HCT116 (cell line): Measurements from ENCODE around the gene VSTM2B. TPM values are rescaled to one million over a fixed set of nuclear protein-coding genes. Genes with fewer than 3 reads are reported as not detected.

Experiments used
- ATAC-seq: fragments of 200-7000 bp; cut with Tn5 transposase; 2 replicates; pipeline ENCODE4 v1.9.1; 2020; ENCODE audit warnings: mild to moderate bottlenecking, moderate library complexity
- BruUV-seq: library from RNA; stranded (reverse); fragments of 400-500 nt; replicated peaks from 2 replicates; lab custom pipeline; 2021; lab: Mats Ljungman, UMichigan
- CTCF ChIA-PET: fragments of 300-600 bp; sonication (Branson Sonifier 250); formaldehyde crosslinking; loops from one replicate; lab custom pipeline; 2021; ENCODE audit warnings: antibody characterized with exemption; lab: Charles Lee
- POLR2A ChIA-PET: fragments of 300-600, 350-600 bp; sonication (Branson Sonifier 250); formaldehyde crosslinking; loops from one replicate; lab custom pipeline; 2021; ENCODE audit warnings: antibody characterized with exemption; lab: Charles Lee
- RAD21 ChIA-PET, 2 experiments: fragments of 300-600 bp; sonication (Branson Sonifier 250); formaldehyde crosslinking; loops; one replicate each; lab custom pipeline; 2023; ENCODE audit warnings: low total read pairs in 2 of 2; ENCODE audit not compliant: uncharacterized antibody in 2 of 2, unreplicated experiment in 2 of 2, low non-redundant PET in 1 of 2; lab: Charles Lee
- DNase-seq: peaks from one replicate; pipeline ENCODE4 v3.0.0-alpha.2; 2010; ENCODE audit warnings: low read depth, low spot score
- H2AFZ ChIP-seq: fragments of 200-600 bp; shearing (Covaris generic), sonication (generic); 2 replicates; pipeline ENCODE4 v1.6.1; 2017; ENCODE audit warnings: low read depth, mixed run types, mixed read lengths, antibody characterized with exemption, low read length; ENCODE audit not compliant: poor library complexity, severe bottlenecking
- H3K27ac ChIP-seq: 2 replicates; pipeline ENCODE4 v1.5.1; 2012; ENCODE audit warnings: low read depth, low read length
- H3K27me3 ChIP-seq: fragments of 200-600 bp; sonication (generic); 2 replicates; pipeline ENCODE4 v1.6.1; 2016; ENCODE audit warnings: mixed run types, low read length, mixed read lengths; ENCODE audit not compliant: insufficient read depth
- H3K36me3 ChIP-seq, 2 experiments: fragments of 200-500 bp in 1 of 2; fragments of 200-600 bp in 1 of 2; sonication (Bioruptor generic) in 1 of 2; sonication (generic) in 1 of 2; 2 replicates each; pipeline versions ENCODE4 v1.5.1 to v1.6.1; 2014 to 2016; ENCODE audit warnings: low read length in 2 of 2, inconsistent platforms in 1 of 2, mixed read lengths in 1 of 2, mixed run types in 1 of 2; ENCODE audit not compliant: insufficient read depth in 2 of 2, control insufficient read depth in 1 of 2
- H3K4me1 ChIP-seq, 2 experiments: fragments of 200-600 bp in 1 of 2; sonication (generic) in 1 of 2; 2 replicates each; pipeline versions ENCODE4 v1.5.1 to v1.6.1; 2012 to 2017; ENCODE audit warnings: low read length in 2 of 2, inconsistent platforms in 1 of 2, mild to moderate bottlenecking in 1 of 2, mixed read lengths in 1 of 2, mixed run types in 1 of 2, moderate library complexity in 1 of 2; ENCODE audit not compliant: insufficient read depth in 2 of 2, control insufficient read depth in 1 of 2
- H3K4me2 ChIP-seq: fragments of 200-600 bp; sonication (generic); 2 replicates; pipeline ENCODE4 v1.6.1; 2017; ENCODE audit warnings: mixed run types, low read length, mixed read lengths
- H3K4me3 ChIP-seq, 2 experiments: fragments of 200-600 bp in 1 of 2; sonication (generic) in 1 of 2; replicated peaks in 1 of 2; 2 replicates each; pipeline ENCODE4 v1.5.1; 2011 to 2016; ENCODE audit warnings: low read length in 2 of 2, control low read depth in 1 of 2, low read depth in 1 of 2, mild to moderate bottlenecking in 1 of 2, mixed read lengths in 1 of 2, mixed run types in 1 of 2
- H3K79me2 ChIP-seq: fragments of 200-600 bp; sonication (generic); 2 replicates; pipeline ENCODE4 v1.6.1; 2017; ENCODE audit warnings: mild to moderate bottlenecking, mixed run types, low read length, moderate library complexity, mixed read lengths; ENCODE audit not compliant: insufficient read depth
- H3K9ac ChIP-seq: fragments of 200-600 bp; sonication (generic); 2 replicates; pipeline ENCODE4 v1.6.1; 2016; ENCODE audit warnings: low read length, mixed read lengths
- H3K9me2 ChIP-seq: fragments of 200-600 bp; sonication (generic), shearing (Covaris generic); 2 replicates; pipeline ENCODE4 v1.6.1; 2017; ENCODE audit warnings: mixed run types, mild to moderate bottlenecking, moderate library complexity; ENCODE audit not compliant: insufficient read depth
- H3K9me3 ChIP-seq, 2 experiments: fragments of 200-500 bp in 1 of 2; fragments of 200-600 bp in 1 of 2; sonication (Bioruptor generic) in 1 of 2; sonication (generic) in 1 of 2; 2 replicates each; pipeline ENCODE4 v1.6.1; 2014 to 2017; ENCODE audit warnings: low read length in 2 of 2, mixed read lengths in 2 of 2, inconsistent platforms in 1 of 2, low read depth in 1 of 2, mild to moderate bottlenecking in 1 of 2, mixed run types in 1 of 2, moderate library complexity in 1 of 2; ENCODE audit not compliant: control insufficient read depth in 1 of 2, insufficient read depth in 1 of 2
- H4K20me1 ChIP-seq: fragments of 200-600 bp; sonication (generic), shearing (Covaris generic); 2 replicates; pipeline ENCODE4 v1.6.1; 2017; ENCODE audit warnings: mixed run types, mild to moderate bottlenecking, moderate library complexity; ENCODE audit not compliant: insufficient read depth
- ATF3 ChIP-seq: IDR thresholded peaks from 2 replicates; pipeline ENCODE4 v1.6.1; 2012
- CBX3 ChIP-seq: IDR thresholded peaks from 2 replicates; pipeline ENCODE4 v1.6.1; 2012; ENCODE audit warnings: low read depth
- EGR1 ChIP-seq: IDR thresholded peaks from 2 replicates; pipeline ENCODE4 v1.6.1; 2012; ENCODE audit warnings: low read depth
- EZH2 ChIP-seq: fragments of 200-600 bp; sonication (generic); IDR thresholded peaks from 2 replicates; pipeline ENCODE4 v1.6.1; 2017; ENCODE audit warnings: antibody characterized with exemption, mixed run types
- EZH2phosphoT487 ChIP-seq: fragments of 200-600 bp; IDR thresholded peaks from 2 replicates; pipeline ENCODE4 v1.6.1; 2018; ENCODE audit warnings: antibody characterized with exemption, borderline replicate concordance
- MAX ChIP-seq: IDR thresholded peaks from 2 replicates; pipeline ENCODE4 v1.6.1; 2012
- RAD21 ChIP-seq: IDR thresholded peaks from 2 replicates; pipeline ENCODE4 v1.6.1; 2012; ENCODE audit warnings: low read depth, mild to moderate bottlenecking
- SIN3A ChIP-seq: IDR thresholded peaks from 2 replicates; pipeline ENCODE4 v1.6.1; 2012; ENCODE audit warnings: low read depth
- SP1 ChIP-seq: IDR thresholded peaks from 2 replicates; pipeline ENCODE4 v1.6.1; 2012; ENCODE audit warnings: low read depth
- ZBTB33 ChIP-seq: IDR thresholded peaks from 2 replicates; pipeline ENCODE4 v1.6.1; 2011; ENCODE audit warnings: mild to moderate bottlenecking, low read length, moderate library complexity; ENCODE audit not compliant: insufficient replicate concordance; ENCODE audit errors: extremely low read depth
- ZFX ChIP-seq: fragments of 450-650 bp; IDR thresholded peaks from 2 replicates; pipeline ENCODE4 v1.6.1; 2017
- ZNF274 ChIP-seq: fragments of 200-500 bp; sonication (Bioruptor generic); IDR thresholded peaks from 2 replicates; pipeline ENCODE4 v1.6.1; 2014; ENCODE audit warnings: mild to moderate bottlenecking, low read depth, low read length, inconsistent platforms
- intact Hi-C: fragments of 100-400 bp; cut with micrococcal nuclease; formaldehyde crosslinking; loops from 2 replicates; pipeline ENCODE4 v1.10.0; 2022
- total RNA-seq: library from RNA; stranded (reverse); gene quantifications from one replicate; pipeline ENCODE4 v1.2.1, GENCODE V29; 2021; ENCODE audit not compliant: unreplicated experiment

VSTM2B gene
- total RNA-seq, 1 experiment from 2014 or later: not detected

- Histone ChIP-seq H3K4me2 (no peak overlapping the region), H2AFZ (no peak overlapping the region), H3K27me3 (0 out of 2 replicates have a peak, but pooled peaks cover 8% of the 10 kb centered on the region), H3K79me2 (no peaks in the 10 kb centered on the region), H3K9ac (no peak overlapping the region), H3K4me1 (no peaks in the 10 kb centered on the region), H4K20me1 (no peaks in the 10 kb centered on the region), H3K9me3 (no peaks in the 10 kb centered on the region), H3K9me2 (no peaks in the 10 kb centered on the region), H3K27ac (no peak overlapping the region), H3K4me3 (no peak overlapping the region), H3K36me3 (no peaks in the 10 kb centered on the region)
- ChIA-PET RAD21 (no interaction called here), CTCF (no interaction called here), POLR2A (no interaction called here)
- TF ChIP-seq EZH2: no peak
- TF ChIP-seq RAD21: no peak
- TF ChIP-seq ZFX: no peak
- no peak for TF ChIP-seq ZNF274
- TF ChIP-seq EZH2phosphoT487: no peak
- no peak for TF ChIP-seq ZBTB33
- TF ChIP-seq SIN3A: no peak
- no peak for TF ChIP-seq MAX
- TF ChIP-seq EGR1: no peak
- no peak for TF ChIP-seq ATF3
- no peak for TF ChIP-seq SP1
- no peak for TF ChIP-seq CBX3
- ATAC-seq (no peak), DNase-seq (no peak)
- intact Hi-C loops: no loop called here
- no TSS peak for BruUV-seq
Measured at GRCh38 chr19:29516358-29516725, 9.5 kb upstream of the VSTM2B start.
